H9 (cell line): ENCODE measurements around the gene UBXN7. TPM values are rescaled to one million over a fixed set of nuclear protein-coding genes. Genes with fewer than 3 reads are reported as not detected.
"Not testable (repeated sequence)": the region's sequence is repeated elsewhere in the genome, so short reads cannot be mapped to it uniquely, and the experiment has no call there.

Source experiments
- DNase-seq: peaks from one replicate; pipeline ENCODE4 v3.0.0-alpha.2; 2017
- H2AFZ ChIP-seq: one replicate; pipeline ENCODE4 v1.6.1; 2013; ENCODE audit warnings: mild to moderate bottlenecking, low read length, control low read depth, moderate library complexity
- H2AK5ac ChIP-seq: 2 replicates; pipeline ENCODE4 v1.6.1; 2013; ENCODE audit warnings: low read length, control low read depth, mixed read lengths; ENCODE audit not compliant: insufficient read length
- H2BK120ac ChIP-seq: one replicate; pipeline ENCODE4 v1.6.1; 2013; ENCODE audit warnings: low read depth, mild to moderate bottlenecking, low read length, control low read depth, inconsistent platforms; ENCODE audit not compliant: poor library complexity, severe bottlenecking
- H2BK12ac ChIP-seq: 2 replicates; pipeline ENCODE4 v1.6.1; 2013; ENCODE audit warnings: low read length, control low read depth, mixed read lengths, low read depth; ENCODE audit not compliant: insufficient read length
- H2BK15ac ChIP-seq: 2 replicates; pipeline ENCODE4 v1.6.1; 2013; ENCODE audit warnings: low read depth, low read length, control low read depth
- H2BK20ac ChIP-seq: one replicate; pipeline ENCODE4 v1.6.1; 2013; ENCODE audit warnings: low read depth, mild to moderate bottlenecking, low read length, control low read depth, inconsistent platforms; ENCODE audit not compliant: poor library complexity, severe bottlenecking
- H2BK5ac ChIP-seq: 2 replicates; pipeline ENCODE4 v1.6.1; 2013; ENCODE audit warnings: low read length, control low read depth, mixed read lengths; ENCODE audit not compliant: insufficient read length
- H3K14ac ChIP-seq: 2 replicates; pipeline ENCODE4 v1.6.1; 2013; ENCODE audit warnings: low read length, control low read depth; ENCODE audit not compliant: insufficient read depth
- H3K18ac ChIP-seq: 2 replicates; pipeline ENCODE4 v1.6.1; 2013; ENCODE audit warnings: low read depth, mild to moderate bottlenecking, mixed read lengths, low read length, control low read depth; ENCODE audit not compliant: insufficient read length
- H3K23ac ChIP-seq: 2 replicates; pipeline ENCODE4 v1.6.1; 2013; ENCODE audit warnings: low read length, control low read depth, mixed read lengths, low read depth; ENCODE audit not compliant: insufficient read length
- H3K23me2 ChIP-seq: 2 replicates; pipeline ENCODE4 v1.6.1; 2013; ENCODE audit warnings: low read depth, mild to moderate bottlenecking, mixed read lengths, low read length, control low read depth; ENCODE audit not compliant: insufficient read length, poor library complexity, severe bottlenecking
- H3K27ac ChIP-seq: 2 replicates; pipeline ENCODE4 v1.5.1; 2013; ENCODE audit warnings: low read length, control low read depth, mixed read lengths, low read depth; ENCODE audit not compliant: insufficient read length
- H3K27me3 ChIP-seq: 2 replicates; pipeline ENCODE4 v1.6.1; 2013; ENCODE audit warnings: low read length, control low read depth, inconsistent platforms; ENCODE audit not compliant: insufficient read depth
- H3K4ac ChIP-seq: 2 replicates; pipeline ENCODE4 v1.6.1; 2013; ENCODE audit warnings: low read depth, mild to moderate bottlenecking, control low read depth, inconsistent platforms, low read length, moderate library complexity
- H3K4me1 ChIP-seq: 2 replicates; pipeline ENCODE4 v1.6.1; 2013; ENCODE audit warnings: low read length, control low read depth, inconsistent platforms; ENCODE audit not compliant: insufficient read depth
- H3K4me2 ChIP-seq: 2 replicates; pipeline ENCODE4 v1.6.1; 2013; ENCODE audit warnings: low read length, control low read depth, mixed read lengths; ENCODE audit not compliant: insufficient read length, insufficient read depth
- H3K56ac ChIP-seq: 2 replicates; pipeline ENCODE4 v1.6.1; 2013; ENCODE audit warnings: low read depth, mild to moderate bottlenecking, mixed read lengths, low read length, control low read depth; ENCODE audit not compliant: insufficient read length
- H3K79me1 ChIP-seq: 2 replicates; pipeline ENCODE4 v1.6.1; 2013; ENCODE audit warnings: low read depth, mild to moderate bottlenecking, moderate library complexity, low read length, control low read depth, inconsistent platforms; ENCODE audit not compliant: insufficient read depth, poor library complexity, severe bottlenecking
- H3K79me2 ChIP-seq: 2 replicates; pipeline ENCODE4 v1.6.1; 2013; ENCODE audit warnings: low read length, control low read depth, inconsistent platforms; ENCODE audit not compliant: insufficient read depth
- H3K9ac ChIP-seq: 2 replicates; pipeline ENCODE4 v1.6.1; 2013; ENCODE audit warnings: low read length, control low read depth, mixed read lengths; ENCODE audit not compliant: insufficient read length; ENCODE audit errors: extremely low read depth
- H3K9me3 ChIP-seq: one replicate; pipeline ENCODE4 v1.6.1; 2013; ENCODE audit warnings: low read depth, low read length, inconsistent platforms; ENCODE audit not compliant: control insufficient read depth
- H3T11ph ChIP-seq: one replicate; pipeline ENCODE4 v1.6.1; 2013; ENCODE audit warnings: mild to moderate bottlenecking, low read length, control low read depth, inconsistent platforms
- H4K20me1 ChIP-seq: one replicate; pipeline ENCODE4 v1.6.1; 2013; ENCODE audit not compliant: control insufficient read depth, insufficient read length, insufficient read depth
- H4K5ac ChIP-seq: 2 replicates; pipeline ENCODE4 v1.6.1; 2013; ENCODE audit warnings: low read depth, mild to moderate bottlenecking, mixed read lengths, low read length, control low read depth; ENCODE audit not compliant: insufficient read length
- H4K8ac ChIP-seq: replicated peaks from 2 replicates; pipeline ENCODE4 v1.6.1; 2013; ENCODE audit warnings: low read length, control low read depth, mixed read lengths, low read depth; ENCODE audit not compliant: insufficient read length
- H4K91ac ChIP-seq: 2 replicates; pipeline ENCODE4 v1.6.1; 2013; ENCODE audit warnings: low read depth, mild to moderate bottlenecking, moderate library complexity, mixed read lengths, low read length, control low read depth; ENCODE audit not compliant: insufficient read length
- H3K27ac Mint-ChIP-seq, 3 experiments: 2 replicates in 2 of 3; 3 replicates in 1 of 3; pipeline ENCODE4 v1.8.0; 2020 to 2021; ENCODE audit warnings: mixed read lengths in 3 of 3, mild to moderate bottlenecking in 1 of 3, moderate library complexity in 1 of 3
- H3K27me3 Mint-ChIP-seq: 2 replicates; pipeline ENCODE4 v1.8.0; 2021; ENCODE audit warnings: low read depth, mild to moderate bottlenecking, moderate library complexity, mixed read lengths
- H3K36me3 Mint-ChIP-seq, 3 experiments: 2 replicates in 2 of 3; 3 replicates in 1 of 3; pipeline ENCODE4 v1.8.0; 2020 to 2021; ENCODE audit warnings: low read depth in 3 of 3, mixed read lengths in 3 of 3; ENCODE audit not compliant: insufficient read depth in 1 of 3
- H3K4me1 Mint-ChIP-seq, 2 experiments: 2 replicates each; pipeline ENCODE4 v1.8.0; 2020; ENCODE audit warnings: mixed read lengths in 2 of 2
- H3K4me3 Mint-ChIP-seq, 2 experiments: 2 replicates in 1 of 2; 3 replicates in 1 of 2; pipeline ENCODE4 v1.8.0; 2020 to 2021; ENCODE audit warnings: mild to moderate bottlenecking in 2 of 2, mixed read lengths in 2 of 2, moderate library complexity in 1 of 2
- H3K9me3 Mint-ChIP-seq, 2 experiments: 2 replicates in 1 of 2; 3 replicates in 1 of 2; pipeline ENCODE4 v1.8.0; 2020; ENCODE audit warnings: mild to moderate bottlenecking in 2 of 2, mixed read lengths in 2 of 2, moderate library complexity in 1 of 2
- WGBS: extraction: QIAGEN DNeasy Blood & Tissue Kit; methylation state at CpG from one replicate; pipeline ENCODE4 v1.1.7; 2013; ENCODE audit warnings: missing lambda C conversion rate, low lambda C conversion rate, mixed read lengths; ENCODE audit not compliant: insufficient read length; ENCODE audit errors: extremely low coverage; 5-methylcytosine and 5-hydroxymethylcytosine counted together
- total RNA-seq: library from RNA; stranded (reverse); gene quantifications from 2 replicates; pipeline ENCODE4 v1.2.1, GENCODE V29; 2021
- TF ChIP-seq, protein P1 (sequence below): fragments of 200-600 bp; sonication (generic); conservative IDR thresholded peaks from 3 replicates; pipeline ENCODE4 v1.8.0; 2021; ENCODE audit warnings: antibody characterized with exemption, mild to moderate bottlenecking

UBXN7 gene
- total RNA-seq, 1 experiment from 2014 or later: 110 TPM

DNA sequence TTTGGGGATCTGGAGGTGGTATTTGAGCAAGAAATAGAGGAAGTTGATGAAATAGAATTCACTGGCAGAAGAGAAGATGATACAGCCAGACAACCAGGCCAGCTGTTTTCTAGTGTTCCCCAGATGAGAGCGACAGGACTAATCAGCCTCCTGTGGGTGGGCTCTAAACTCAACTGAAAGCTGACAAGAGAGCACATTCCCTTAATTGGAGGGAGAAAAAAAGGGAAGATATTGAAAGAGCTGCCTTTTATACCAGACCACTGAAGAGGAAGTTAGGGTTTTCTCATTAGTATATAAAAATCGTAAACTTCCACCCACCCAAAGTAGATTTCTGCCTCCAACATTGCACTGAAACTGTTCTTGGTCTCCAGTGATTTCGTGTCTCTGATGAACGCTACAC lies 87.6 kb downstream of the UBXN7 start:
- H3K79me2 ChIP-seq: no peaks in the 10 kb centered on the region
- no peak overlapping the region for H3T11ph ChIP-seq
- no peaks in the 10 kb centered on the region for H4K20me1 ChIP-seq
- no peak overlapping the region for H4K8ac ChIP-seq
- H3K4ac ChIP-seq: no peak overlapping the region
- no peak overlapping the region for H2BK15ac ChIP-seq
- peaks cover 3 to 24% (median 22%) of the 10 kb centered on the region in 3 experiments; a peak in 6 of 7 replicates for H3K36me3 Mint-ChIP-seq
- no peaks in the 10 kb centered on the region for H3K4me1 ChIP-seq
- peaks cover 0 to 3% of the 10 kb centered on the region in 2 experiments; a peak in 3 of 4 replicates for H3K4me1 Mint-ChIP-seq
- H3K18ac ChIP-seq: no peak overlapping the region
- H2BK20ac ChIP-seq: no peak overlapping the region
- peak overlapping the region in 2 of 3 experiments; percentile 6 to 65; a peak in 4 of 7 replicates for H3K27ac Mint-ChIP-seq
- no peak overlapping the region for H4K91ac ChIP-seq
- H3K27me3 ChIP-seq: no peaks in the 10 kb centered on the region
- TF ChIP-seq, protein P1, sequence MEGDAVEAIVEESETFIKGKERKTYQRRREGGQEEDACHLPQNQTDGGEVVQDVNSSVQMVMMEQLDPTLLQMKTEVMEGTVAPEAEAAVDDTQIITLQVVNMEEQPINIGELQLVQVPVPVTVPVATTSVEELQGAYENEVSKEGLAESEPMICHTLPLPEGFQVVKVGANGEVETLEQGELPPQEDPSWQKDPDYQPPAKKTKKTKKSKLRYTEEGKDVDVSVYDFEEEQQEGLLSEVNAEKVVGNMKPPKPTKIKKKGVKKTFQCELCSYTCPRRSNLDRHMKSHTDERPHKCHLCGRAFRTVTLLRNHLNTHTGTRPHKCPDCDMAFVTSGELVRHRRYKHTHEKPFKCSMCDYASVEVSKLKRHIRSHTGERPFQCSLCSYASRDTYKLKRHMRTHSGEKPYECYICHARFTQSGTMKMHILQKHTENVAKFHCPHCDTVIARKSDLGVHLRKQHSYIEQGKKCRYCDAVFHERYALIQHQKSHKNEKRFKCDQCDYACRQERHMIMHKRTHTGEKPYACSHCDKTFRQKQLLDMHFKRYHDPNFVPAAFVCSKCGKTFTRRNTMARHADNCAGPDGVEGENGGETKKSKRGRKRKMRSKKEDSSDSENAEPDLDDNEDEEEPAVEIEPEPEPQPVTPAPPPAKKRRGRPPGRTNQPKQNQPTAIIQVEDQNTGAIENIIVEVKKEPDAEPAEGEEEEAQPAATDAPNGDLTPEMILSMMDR: no peak
- no peak overlapping the region for H2AK5ac ChIP-seq
- no peaks in the 10 kb centered on the region for H3K27me3 Mint-ChIP-seq
- no peaks in the 10 kb centered on the region; a peak in 1 of 5 replicates for H3K9me3 Mint-ChIP-seq
- no peak overlapping the region for H2BK120ac ChIP-seq
- H3K4me2 ChIP-seq: no peak overlapping the region
- no CpG with 5 or more reads among the region's 4 CpGs for WGBS
- no peak overlapping the region for H3K27ac ChIP-seq
- H3K9me3 ChIP-seq: no peaks in the 10 kb centered on the region
- no peak overlapping the region for H3K14ac ChIP-seq
- no peak overlapping the region for H3K9ac ChIP-seq
- H3K23me2 ChIP-seq: no peaks in the 10 kb centered on the region
- H4K5ac ChIP-seq: no peak overlapping the region
- H3K56ac ChIP-seq: no peak overlapping the region
- no peak overlapping the region for H3K4me3 Mint-ChIP-seq
- no peak overlapping the region for H3K23ac ChIP-seq
- H2AFZ ChIP-seq: no peak overlapping the region
- no peaks in the 10 kb centered on the region for H3K79me1 ChIP-seq
- DNase-seq: no peak
- H2BK5ac ChIP-seq: no peak overlapping the region
- no peak overlapping the region for H2BK12ac ChIP-seq

DNA sequence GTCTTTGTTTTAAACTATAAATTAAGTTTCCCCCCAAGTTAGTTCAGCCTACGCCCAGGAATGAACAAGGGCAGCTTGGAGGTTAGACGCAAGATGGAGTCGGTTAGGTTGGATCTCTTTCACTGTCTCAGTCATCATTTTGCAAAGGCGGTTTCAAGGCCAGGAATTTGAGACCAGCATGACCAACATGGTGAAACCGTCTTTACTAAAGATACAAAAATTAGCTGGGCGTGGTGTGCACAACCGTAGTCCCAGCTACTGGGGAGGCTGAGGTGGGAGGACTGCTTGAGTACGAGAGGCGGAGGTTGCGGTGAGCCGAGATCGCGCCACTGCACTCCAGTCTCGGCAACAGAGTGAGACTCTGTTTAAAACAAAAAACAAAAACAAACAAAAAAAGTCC lies 88.3 kb downstream of the UBXN7 start:
- not testable (repeated sequence) for H3K23me2 ChIP-seq, H3K4me3 Mint-ChIP-seq, H2BK12ac ChIP-seq, H2BK20ac ChIP-seq, H3K14ac ChIP-seq, H2BK120ac ChIP-seq, H4K5ac ChIP-seq, H3K4me1 Mint-ChIP-seq, H4K20me1 ChIP-seq, H3K9me3 Mint-ChIP-seq, H2BK15ac ChIP-seq, H3K18ac ChIP-seq, H3K27me3 ChIP-seq, DNase-seq, H4K8ac ChIP-seq, H2BK5ac ChIP-seq, H3K27me3 Mint-ChIP-seq, H3K9ac ChIP-seq, H3K23ac ChIP-seq, H3K9me3 ChIP-seq, H3K4ac ChIP-seq, H3K4me1 ChIP-seq, H3K27ac ChIP-seq, H3T11ph ChIP-seq, H3K56ac ChIP-seq, H3K4me2 ChIP-seq, H2AFZ ChIP-seq, H2AK5ac ChIP-seq, H3K79me2 ChIP-seq, H3K79me1 ChIP-seq, H4K91ac ChIP-seq
- H3K27ac Mint-ChIP-seq: peak overlapping the region in 1 of 3 experiments; percentile 41; a peak in 1 of 7 replicates
- peaks cover 3 to 22% (median 17%) of the 10 kb centered on the region in 3 experiments; a peak in 6 of 7 replicates for H3K36me3 Mint-ChIP-seq
- no CpG with 5 or more reads among the region's 14 CpGs for WGBS
